DOHH2 (cell line): ENCODE results near the gene PLCXD3.

Source experiments
- EZH2phosphoT487 ChIP-seq: fragments of 200-600 bp; sonication (generic); IDR thresholded peaks from 2 replicates; pipeline ENCODE4 v1.6.1; 2017; ENCODE audit warnings: borderline replicate concordance, mild to moderate bottlenecking, antibody characterized with exemption, low read length, moderate library complexity, mixed read lengths
- TF ChIP-seq, protein P1 (sequence below): fragments of 200-600 bp; sonication (generic); IDR thresholded peaks from one replicate; pipeline ENCODE4 v1.5.1; 2014; ENCODE audit warnings: antibody characterized with exemption, mild to moderate bottlenecking, low read depth, low read length; ENCODE audit not compliant: poor library complexity, severe bottlenecking

DNA sequence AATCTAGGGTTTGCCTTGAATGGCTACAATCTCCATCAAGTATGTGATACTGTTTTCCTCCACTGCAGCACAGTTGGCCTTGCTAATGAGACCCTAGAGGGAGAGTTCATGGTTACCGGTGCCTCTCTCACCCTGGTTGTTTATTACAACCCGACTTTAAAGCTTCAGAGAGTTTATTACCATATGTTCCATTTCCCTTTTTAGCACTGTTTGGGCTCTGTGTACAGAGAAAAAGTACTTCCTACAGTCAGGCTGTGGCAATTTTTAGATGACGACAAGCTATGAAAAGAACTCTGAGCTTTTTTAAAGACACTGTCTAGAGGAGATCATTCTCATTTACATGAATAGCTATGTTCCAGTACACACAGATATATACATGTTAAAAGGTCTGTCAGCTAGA, 48.8 kb upstream of the PLCXD3 start:
- TF ChIP-seq, protein P1, sequence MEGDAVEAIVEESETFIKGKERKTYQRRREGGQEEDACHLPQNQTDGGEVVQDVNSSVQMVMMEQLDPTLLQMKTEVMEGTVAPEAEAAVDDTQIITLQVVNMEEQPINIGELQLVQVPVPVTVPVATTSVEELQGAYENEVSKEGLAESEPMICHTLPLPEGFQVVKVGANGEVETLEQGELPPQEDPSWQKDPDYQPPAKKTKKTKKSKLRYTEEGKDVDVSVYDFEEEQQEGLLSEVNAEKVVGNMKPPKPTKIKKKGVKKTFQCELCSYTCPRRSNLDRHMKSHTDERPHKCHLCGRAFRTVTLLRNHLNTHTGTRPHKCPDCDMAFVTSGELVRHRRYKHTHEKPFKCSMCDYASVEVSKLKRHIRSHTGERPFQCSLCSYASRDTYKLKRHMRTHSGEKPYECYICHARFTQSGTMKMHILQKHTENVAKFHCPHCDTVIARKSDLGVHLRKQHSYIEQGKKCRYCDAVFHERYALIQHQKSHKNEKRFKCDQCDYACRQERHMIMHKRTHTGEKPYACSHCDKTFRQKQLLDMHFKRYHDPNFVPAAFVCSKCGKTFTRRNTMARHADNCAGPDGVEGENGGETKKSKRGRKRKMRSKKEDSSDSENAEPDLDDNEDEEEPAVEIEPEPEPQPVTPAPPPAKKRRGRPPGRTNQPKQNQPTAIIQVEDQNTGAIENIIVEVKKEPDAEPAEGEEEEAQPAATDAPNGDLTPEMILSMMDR = no peak
- no peak for TF ChIP-seq EZH2phosphoT487
